Skin epidermis (tissue), 12 donors: ENCODE results near the gene CISH.

Experiments
- H3K27ac ChIP-seq, 21 experiments: fragments of 200-600 bp; sonication (generic) in 11 of 21; one replicate each; pipeline ENCODE4 v1.5.0; 2020; ENCODE audit warnings: mild to moderate bottlenecking in 3 of 21, inconsistent platforms in 2 of 21, moderate library complexity in 2 of 21
- H3K4me3 ChIP-seq, 7 experiments: fragments of 200-600 bp; sonication (generic) in 2 of 7; one replicate each; pipeline ENCODE4 v1.5.0; 2020; ENCODE audit warnings: inconsistent platforms in 2 of 7, mild to moderate bottlenecking in 2 of 7, moderate library complexity in 1 of 7

Gene CISH

DNA sequence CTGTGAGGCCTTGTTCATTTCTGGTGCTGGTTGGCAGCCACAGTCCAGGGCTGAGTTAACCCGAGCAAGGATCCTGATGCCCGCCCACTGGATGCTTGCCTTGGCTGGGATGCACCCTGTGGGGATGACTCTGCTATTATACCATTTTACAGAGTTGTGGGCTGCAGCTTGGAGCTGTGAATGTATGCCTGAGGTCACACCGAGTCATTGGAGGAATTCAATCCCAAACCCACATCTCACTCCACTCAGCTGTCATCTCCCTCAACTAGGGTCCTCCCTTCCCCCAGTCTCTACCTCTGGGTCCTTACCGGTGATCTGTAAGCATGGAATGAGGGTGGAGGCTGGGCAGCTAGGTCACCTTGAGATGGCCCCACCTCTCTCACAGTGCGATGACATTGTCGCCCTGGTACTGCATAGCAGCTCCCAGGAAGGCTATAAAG lies 27.5 kb upstream of the CISH start:
- no peak overlapping the region for H3K4me3 ChIP-seq

GRCh38 chr3:50637945-50638344 lies 26.4 kb upstream of the CISH start:
- Histone ChIP-seq H3K27ac (peak overlapping the region in 10 of 21 experiments; percentile 8 to 57 (median 38)), H3K4me3 (no peak overlapping the region)

More for the DNA sequence above, 27.5 kb upstream of the CISH start:
- peak overlapping the region in 2 of 21 experiments; percentile 37 to 43 for H3K27ac ChIP-seq

DNA sequence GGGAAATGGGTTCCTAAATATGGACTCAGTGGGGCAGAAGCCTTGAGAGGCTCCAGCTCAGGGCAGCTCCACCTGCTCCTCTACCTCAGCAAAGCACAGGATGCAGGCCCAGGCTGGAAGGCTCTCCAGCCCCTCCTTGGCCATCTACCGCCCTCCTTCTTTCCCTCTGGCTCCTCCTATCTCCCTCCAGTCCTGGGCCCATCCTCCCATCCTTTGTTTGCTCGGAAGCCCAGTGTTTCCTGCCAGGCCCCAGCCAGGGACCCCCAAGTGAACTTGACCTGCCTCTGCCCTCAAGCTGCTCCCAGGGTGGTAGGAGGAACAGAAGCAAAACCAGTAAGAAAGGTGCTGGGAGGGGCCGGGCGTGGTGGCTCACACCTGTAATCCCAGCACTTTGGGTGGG lies 25.4 kb upstream of the CISH start:
- H3K4me3 ChIP-seq = no peak overlapping the region
- peak overlapping the region in 4 of 21 experiments; percentile 11 to 46 (median 15) for H3K27ac ChIP-seq

- Histone ChIP-seq H3K27ac (no peak overlapping the region), H3K4me3 (no peak overlapping the region)
These were observed 23.5 kb upstream of the CISH start for GRCh38 chr3:50635066-50635465.

DNA sequence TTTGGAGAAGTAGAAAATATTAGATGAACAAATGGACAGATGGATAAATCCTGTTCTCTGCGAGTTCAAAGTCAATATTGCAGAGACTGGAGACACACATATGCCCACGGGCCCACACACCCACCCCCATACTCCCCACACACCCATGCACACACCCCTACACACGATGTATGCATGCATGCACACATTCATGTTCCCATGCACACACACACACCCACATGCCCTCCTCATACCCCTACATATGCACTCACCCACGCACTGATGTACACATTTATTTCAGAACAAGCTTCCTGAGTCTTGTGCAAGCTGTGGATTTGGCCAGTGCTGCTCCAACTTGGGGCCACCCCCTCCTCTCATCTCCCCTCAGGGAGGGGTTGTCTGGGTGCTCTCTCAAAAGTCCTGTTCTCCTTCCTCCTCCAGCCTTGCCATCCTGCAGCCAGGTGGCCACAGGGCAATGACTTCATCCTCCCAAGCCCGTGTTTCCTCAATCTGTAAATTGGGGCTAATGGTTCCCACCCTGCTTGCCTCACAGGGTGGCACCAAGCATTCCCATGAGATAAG lies 21.7 kb upstream of the CISH start:
- peak overlapping the region in 7 of 21 experiments; percentile 8 to 76 (median 45) for H3K27ac ChIP-seq
- H3K4me3 ChIP-seq = no peak overlapping the region

- peak overlapping the region in 12 of 21 experiments; percentile 7 to 76 (median 40) for H3K27ac ChIP-seq
- H3K4me3 ChIP-seq = no peak overlapping the region
These were observed 20.9 kb upstream of the CISH start for GRCh38 chr3:50632450-50632849.

GRCh38 chr3:50630877-50631276 lies 19.3 kb upstream of the CISH start:
- Histone ChIP-seq H3K27ac (peak overlapping the region in 6 of 21 experiments; percentile 24 to 76 (median 56)), H3K4me3 (no peak overlapping the region)

DNA sequence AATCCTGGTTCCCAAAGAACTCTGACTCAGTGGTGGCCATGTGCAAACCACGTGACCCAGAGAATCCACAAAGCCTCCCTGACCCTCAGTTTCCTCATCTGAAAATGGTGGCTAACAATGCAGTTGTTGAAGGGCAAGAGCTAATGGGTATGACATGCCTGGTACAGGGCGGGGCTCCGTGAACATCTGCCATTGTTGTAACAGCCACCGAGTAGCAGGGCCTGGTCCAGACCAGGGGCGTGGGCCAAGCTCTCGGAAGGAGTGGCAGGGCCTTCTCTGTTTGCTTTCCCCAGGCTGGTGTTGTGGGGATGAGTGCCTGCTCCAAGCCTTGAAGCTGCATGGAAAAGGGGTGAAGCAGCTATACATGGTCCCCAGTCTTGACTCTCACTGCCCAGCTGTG lies 18.8 kb upstream of the CISH start:
- Histone ChIP-seq H3K4me3 (no peak overlapping the region), H3K27ac (peak overlapping the region in 9 of 21 experiments; percentile 33 to 86 (median 58))

DNA sequence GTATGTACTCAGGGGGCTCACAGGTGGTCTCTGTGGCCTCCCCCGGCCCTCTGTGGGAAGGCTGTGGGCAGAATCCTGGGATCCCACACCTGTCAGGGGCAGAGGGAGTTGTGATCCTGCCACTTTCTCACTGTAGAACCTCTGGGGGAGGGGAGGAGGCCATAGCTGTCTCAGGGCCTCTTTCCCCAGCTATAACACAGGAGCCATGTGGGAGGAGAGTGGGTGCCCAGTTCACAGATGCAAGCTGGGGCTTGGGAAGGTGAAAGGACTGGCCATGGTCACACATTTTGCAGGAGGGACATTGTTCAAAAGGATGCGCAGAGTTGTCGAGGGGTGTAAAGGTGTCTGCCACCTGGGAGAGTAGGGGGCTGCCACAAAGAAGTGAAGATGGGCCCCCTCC lies 17.0 kb upstream of the CISH start:
- Histone ChIP-seq H3K27ac (peak overlapping the region in 17 of 21 experiments; percentile 8 to 86 (median 53)), H3K4me3 (no peak overlapping the region)

DNA sequence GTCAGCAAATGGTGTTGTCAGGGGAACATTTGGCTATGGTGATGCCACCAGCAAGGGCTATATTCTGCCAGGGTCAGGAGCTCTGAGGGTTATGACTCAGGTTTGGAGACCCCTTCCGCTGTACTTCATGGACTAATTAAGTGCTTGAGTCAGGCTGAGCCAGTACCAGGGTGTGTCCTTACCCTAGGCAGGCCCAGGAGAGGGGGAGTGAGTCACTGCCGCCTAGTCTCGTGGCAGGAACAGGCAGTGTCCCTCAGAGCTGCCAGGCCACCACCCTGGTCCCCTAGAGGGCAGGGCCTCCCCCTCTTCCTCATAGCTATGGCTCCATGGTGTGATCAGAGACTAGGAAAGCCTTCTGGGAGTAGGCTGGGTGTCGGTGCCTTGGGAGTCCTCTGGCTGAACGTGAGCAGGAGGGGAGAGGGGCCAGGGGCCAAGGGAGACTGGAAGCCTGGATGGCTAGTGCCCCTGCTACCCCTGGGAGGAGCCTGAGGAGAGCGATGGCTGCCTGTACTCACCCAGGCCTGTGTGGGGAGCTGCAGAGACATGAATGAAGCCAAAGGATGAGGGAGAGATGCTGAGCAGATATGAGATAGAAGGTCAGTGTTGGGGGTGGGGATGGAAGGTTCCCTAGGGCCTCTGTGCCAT lies 16.0 kb upstream of the CISH start:
- Histone ChIP-seq H3K27ac (peak overlapping the region in 18 of 21 experiments; percentile 8 to 86 (median 54)), H3K4me3 (no peak overlapping the region)

GRCh38 chr3:50626401-50626800 lies 14.8 kb upstream of the CISH start:
- Histone ChIP-seq H3K27ac (peak overlapping the region in 12 of 21 experiments; percentile 1 to 86 (median 42)), H3K4me3 (no peak overlapping the region)

DNA sequence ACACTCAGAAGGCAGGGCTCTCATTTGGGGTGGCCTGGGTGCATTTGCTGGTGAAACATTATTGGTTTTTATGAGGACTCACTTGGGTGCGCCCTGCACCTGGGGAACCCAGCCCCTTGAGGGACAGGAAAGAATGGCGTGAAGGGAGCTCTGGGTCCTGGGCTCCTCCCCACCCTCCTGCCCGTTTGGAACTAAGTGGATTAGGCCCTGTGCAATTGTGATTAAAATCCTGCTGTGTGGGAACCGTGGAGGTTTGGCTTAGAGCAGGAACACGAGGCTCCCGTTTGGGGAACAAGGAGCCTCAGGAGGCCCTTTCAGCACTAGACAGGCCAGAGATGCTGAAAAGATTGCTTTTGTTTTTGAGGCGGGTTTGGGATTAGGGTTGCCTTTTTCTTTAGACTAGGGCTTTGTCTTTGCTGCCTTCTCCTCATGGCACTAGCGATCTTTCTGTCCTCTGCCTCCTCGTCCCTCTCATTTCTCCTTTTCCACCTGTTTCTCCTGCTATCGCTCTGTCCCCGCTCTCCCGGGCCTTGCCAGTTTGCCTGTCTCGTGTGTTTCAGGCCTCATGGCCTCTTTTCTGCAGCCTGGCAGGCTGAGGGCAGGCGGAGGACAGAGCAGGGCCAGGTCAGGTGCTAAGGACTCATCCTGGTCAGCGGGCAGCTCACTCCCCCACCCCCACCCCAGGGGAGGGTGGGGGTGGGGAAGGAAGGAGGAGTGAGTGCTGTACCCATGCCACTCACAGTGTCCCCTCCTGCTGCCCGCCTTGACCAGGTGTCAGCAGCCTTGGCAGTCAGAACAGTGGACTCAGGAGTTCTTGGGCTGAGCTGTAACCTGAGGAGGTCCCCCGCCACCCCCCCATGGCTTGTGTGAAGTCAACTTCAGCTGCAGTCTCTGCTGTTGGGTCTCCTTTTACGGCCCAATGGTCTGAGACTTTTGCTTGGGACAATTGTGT lies 13.9 kb upstream of the CISH start:
- Histone ChIP-seq H3K27ac (peak overlapping the region in 18 of 21 experiments; percentile 9 to 86 (median 65)), H3K4me3 (no peak overlapping the region)

GRCh38 chr3:50624634-50625033 lies 13.1 kb upstream of the CISH start:
- H3K27ac ChIP-seq = peak overlapping the region in 19 of 21 experiments; percentile 5 to 86 (median 68)
- no peak overlapping the region for H3K4me3 ChIP-seq

DNA sequence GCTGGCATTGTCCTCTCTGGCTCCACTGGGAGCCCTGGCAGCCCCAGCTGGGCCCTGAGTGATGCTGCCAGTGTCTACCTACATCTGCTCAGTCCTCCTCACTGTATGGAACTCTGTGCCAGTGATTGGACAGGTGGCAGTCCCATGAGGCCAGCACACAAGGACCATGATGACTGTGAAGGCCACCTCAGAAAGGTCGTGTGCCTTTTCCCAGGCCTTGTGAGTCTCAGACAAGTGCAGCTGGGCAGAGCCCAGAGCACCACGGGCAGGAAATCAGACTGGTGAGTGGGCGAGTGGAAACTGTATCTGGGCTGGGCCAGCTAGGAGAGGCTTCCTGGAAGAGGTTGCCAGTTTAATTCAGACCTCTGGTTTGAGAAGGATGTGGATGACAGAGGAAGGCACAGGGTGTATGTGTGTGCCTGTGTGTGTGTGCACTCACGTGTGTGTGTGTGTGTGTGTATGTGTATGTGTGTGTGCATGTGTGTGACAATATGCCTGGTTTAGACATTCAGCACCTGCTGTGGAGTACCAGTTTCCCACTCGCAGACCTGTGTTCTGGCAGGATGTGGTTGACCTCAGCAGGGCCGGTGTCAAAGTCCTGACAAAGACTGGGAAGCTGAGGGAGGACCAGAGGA lies 12.4 kb upstream of the CISH start:
- H3K27ac ChIP-seq = peak overlapping the region; percentile 5 to 86 (median 66)
- H3K4me3 ChIP-seq = no peak overlapping the region

DNA sequence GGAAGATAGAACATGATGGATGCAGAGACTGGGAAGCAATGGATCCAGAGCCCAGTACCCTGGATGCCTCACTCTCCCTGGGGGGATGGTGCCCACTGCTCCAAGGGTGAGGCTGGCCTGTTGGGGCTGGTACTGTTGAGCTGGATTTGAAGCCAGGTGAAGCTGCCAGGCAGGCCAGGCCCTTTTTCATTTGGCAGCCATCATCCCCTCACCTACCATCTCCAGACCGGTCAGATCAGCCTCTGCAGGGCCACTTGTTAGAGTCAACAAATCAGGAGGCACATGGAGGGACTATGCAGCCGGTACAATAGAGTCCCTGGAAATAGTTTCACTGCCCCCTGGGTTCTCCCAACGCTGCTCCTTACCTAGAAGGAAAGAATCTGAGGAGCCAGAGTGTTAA lies 11.3 kb upstream of the CISH start:
- Histone ChIP-seq H3K4me3 (no peak overlapping the region), H3K27ac (peak overlapping the region in 16 of 21 experiments; percentile 5 to 86 (median 69))

DNA sequence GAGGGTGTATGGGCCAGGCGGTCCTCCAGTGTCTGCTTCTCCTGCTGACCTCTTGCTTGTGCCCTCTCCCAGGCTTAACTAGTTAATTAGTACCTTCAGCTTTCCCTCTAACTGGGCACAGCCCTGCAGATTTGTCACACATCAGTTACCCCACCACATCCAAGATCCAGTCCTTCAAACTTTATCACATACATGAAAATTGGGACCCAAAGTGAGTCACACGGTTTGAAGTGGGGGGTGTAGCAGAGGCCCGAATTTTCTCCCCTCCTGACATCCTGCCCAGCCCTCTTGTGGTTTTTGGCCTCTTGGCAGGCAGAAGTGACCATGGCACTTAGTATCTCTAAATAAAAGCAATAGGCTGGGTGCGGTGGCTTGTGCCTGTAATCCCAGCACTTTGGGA lies 9.2 kb upstream of the CISH start:
- Histone ChIP-seq H3K4me3 (no peak overlapping the region), H3K27ac (peak overlapping the region in 16 of 21 experiments; percentile 50 to 98 (median 64))

- Histone ChIP-seq H3K4me3 (no peak overlapping the region), H3K27ac (peak overlapping the region in 17 of 21 experiments; percentile 50 to 98 (median 64))
These were observed 8.8 kb upstream of the CISH start for GRCh38 chr3:50620420-50620819.

GRCh38 chr3:50617911-50618481 lies 6.4 kb upstream of the CISH start:
- Histone ChIP-seq H3K4me3 (peak overlapping the region; percentile 68 to 92 (median 82)), H3K27ac (peak overlapping the region in 20 of 21 experiments; percentile 84 to 99 (median 95))

DNA sequence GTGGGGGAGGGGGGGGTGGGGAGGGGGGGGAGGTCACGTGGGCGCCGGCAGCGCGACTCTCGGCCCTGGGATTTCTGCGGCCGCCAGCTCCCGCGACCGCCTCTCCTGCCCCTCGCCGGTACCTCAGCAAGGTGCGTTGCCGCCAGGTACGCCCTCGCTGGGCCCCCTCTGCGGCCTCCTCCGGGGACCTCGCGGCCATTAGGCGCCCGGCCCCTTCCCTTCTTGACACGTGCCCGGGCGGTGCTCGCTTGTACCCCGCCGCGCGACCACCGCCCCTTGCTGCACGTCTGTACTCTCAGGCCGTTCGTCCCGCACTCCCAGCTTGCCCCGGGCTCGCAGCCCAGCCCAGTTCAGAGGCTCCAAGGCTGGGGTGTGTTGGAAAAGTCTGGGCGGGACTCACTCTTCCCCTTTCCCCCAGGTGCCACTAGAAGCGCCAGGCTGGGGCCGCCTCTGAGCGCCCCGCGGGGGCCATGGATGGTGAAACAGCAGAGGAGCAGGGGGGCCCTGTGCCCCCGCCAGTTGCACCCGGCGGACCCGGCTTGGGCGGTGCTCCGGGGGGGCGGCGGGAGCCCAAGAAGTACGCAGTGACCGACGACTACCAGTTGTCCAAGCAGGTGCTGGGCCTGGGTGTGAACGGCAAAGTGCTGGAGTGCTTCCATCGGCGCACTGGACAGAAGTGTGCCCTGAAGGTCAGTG lies 5.7 kb upstream of the CISH start, which contains the start of gene MAPKAPK3:
TSS of gene MAPKAPK3 (plus strand) at position 56 of the 696 bp plus-strand sequence. CDS start at position 471, 415 bp downstream.
- Histone ChIP-seq H3K27ac (peak within 1 kb of the TSS; percentile 84 to 99 (median 95)), H3K4me3 (peak within 1 kb of the TSS; percentile 68 to 92 (median 82))
